GM19023 (cell line): ENCODE data around the gene CUL7.
"Not testable (repeated sequence)": the region's sequence is repeated elsewhere in the genome, so short reads cannot be mapped to it uniquely, and the experiment has no call there.

Experiments used
- ATAC-seq: cut with Tn5 transposase; IDR thresholded peaks from one replicate; pipeline ENCODE4 v1.9.1; 2021; ENCODE audit warnings: mild to moderate bottlenecking, moderate library complexity; ENCODE audit not compliant: unreplicated experiment

Gene CUL7

DNA sequence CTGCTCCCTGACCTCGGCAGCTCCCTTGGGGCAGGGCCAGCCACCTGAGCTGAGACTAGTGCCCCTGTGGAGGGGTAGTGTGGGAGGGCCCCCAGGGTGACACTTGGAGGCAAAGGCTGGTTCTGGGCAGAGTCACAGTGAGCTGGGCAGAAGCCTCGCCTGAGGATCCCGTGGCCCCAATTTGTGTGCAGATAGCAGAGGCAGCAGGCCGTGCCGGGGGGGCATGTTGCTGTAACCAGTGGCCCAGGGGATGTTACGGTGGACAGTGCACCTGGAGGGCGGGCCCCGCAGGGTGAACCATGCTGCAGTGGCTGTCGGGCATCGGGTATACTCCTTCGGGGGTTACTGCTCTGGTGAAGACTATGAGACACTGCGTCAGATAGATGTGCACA is 36.7 kb downstream of the CUL7 start:
- no peak for ATAC-seq

- ATAC-seq: no peak
These were observed 37.3 kb downstream of the CUL7 start for GRCh38 chr6:43016176-43016942.

GRCh38 chr6:43014434-43014909 is 39.2 kb downstream of the CUL7 start:
- ATAC-seq: no peak

- peak; percentile 94 for ATAC-seq
These were observed 39.7 kb downstream of the CUL7 start, which contains the start of the genes KLHDC3 and MEA1 for GRCh38 chr6:43013843-43014433. TSS of gene KLHDC3 (plus strand) at chr6:43014249. CDS start at chr6:43017193, 2,944 bp downstream. TSS of gene MEA1 (minus strand) at chr6:43013946. CDS start at chr6:43013813, 133 bp downstream.

DNA sequence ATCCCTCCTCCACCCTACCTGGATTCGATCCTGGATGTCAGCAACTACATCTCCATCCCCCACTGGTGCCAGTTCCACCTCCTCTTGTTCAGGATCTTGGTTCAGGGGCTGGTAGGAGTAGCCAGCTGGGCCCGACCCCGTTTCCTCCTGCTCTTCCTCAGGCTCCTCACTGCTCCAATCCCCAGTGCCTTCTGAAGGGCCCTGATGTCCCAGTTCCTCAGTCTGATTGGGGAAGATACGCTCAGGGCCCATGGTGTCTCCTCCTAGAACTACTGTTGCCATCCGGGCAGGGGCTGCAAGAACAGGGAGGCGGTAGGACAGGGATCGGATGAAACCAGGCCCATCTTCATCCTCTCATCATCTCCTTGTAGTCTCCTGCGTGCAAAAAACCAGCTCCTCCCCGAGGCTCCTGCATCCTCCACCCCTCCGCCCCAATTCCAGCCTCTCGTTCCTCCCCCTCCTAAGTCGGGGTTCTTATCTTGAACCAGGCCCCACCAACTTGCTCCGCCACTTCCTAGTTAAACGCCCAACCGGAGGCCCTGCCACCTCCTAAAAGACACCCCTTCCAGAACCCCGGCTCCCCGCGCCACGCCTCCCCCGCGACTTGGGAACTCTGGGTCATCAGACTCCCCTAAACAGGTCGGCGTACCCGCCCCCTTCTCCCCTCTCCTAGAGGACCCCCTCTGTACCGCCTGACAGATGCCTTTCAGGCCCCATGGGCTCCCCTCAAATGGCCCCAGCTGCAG is 40.4 kb downstream of the CUL7 start:
- ATAC-seq: no peak

DNA sequence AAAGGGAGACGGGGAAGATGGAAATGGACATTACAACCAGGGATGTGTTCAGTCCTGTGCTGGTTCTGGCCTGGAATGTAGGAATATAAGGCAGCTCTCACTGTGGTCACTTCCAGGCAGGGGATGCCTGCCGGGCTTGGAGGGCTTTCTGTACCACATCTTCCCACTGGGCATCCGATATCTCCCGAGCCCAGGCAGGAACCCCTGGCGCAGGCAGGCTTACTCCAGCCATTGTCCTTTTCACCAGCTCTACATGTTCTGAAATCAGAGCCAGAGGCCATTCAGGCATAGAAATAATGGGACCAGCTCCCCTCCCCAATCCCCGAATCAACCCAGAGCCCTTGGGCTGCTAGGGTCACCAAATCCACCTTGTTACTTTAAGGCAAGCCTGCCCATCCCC is 41.3 kb downstream of the CUL7 start:
- no peak for ATAC-seq

DNA sequence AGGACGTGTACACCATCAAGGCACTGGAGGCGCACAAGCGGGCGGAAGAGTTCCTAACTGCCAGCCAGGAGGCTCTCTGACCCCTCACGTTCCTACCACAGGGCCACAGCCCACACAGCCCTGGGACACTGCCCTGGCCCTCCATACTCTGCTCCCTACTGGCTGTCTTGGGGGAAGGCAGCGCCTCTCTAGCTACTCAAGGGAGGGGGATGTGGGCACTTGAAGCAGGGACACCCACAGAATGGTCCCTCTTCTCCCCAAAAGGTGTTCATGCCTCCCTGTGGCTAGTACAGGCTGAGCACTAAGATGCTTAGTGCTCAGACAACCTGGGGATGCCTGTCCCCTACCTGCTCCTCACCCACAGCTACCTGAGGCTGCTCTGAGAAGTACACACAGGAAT is 42.4 kb downstream of the CUL7 start:
- no peak for ATAC-seq

GRCh38 chr6:43009124-43009523 is 44.5 kb downstream of the CUL7 start:
- no peak for ATAC-seq

DNA sequence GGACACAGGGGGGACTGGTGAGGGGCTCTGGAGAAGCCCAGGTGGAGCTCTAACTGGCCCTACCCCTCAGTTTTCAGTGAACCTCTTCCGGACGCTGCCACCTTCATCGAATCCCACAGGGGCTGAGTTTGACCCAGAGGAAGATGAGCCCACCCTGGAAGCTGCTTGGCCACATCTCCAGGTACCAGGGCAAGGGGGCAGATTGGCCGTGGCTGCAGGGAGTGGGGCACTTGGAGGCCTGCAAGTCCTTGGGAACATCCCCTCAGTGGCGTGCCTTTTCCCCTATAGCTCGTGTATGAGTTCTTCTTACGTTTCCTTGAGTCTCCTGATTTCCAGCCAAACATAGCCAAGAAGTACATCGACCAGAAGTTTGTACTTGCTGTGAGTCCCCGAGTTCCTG is 46.5 kb downstream of the CUL7 start:
- ATAC-seq: no peak

GRCh38 chr6:43006251-43006650 is 47.4 kb downstream of the CUL7 start:
- ATAC-seq: no peak

GRCh38 chr6:43005844-43006243 is 47.8 kb downstream of the CUL7 start:
- no peak for ATAC-seq

GRCh38 chr6:43001843-43002242 is 51.8 kb downstream of the CUL7 start:
- ATAC-seq: no peak

DNA sequence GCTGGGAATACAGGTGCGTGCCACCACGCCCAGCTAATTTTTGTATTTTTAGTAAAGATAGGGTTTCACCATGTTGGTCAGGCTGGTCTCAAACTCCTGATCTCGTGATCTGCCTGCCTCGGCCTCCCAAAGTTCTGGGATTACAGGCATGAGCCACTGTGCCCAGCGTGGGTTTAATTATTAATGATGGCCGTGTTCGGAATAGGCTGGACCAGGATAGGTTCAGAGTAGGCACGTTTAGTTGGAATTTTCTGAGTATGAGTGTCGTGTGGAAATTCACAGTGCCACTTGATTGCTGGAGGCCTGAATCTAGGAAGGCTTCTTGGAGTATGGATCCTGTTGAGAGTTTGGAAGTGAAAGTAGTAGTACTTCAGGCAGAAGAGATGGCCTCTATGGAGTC is 55.4 kb downstream of the CUL7 start:
- ATAC-seq: not testable (repeated sequence)

DNA sequence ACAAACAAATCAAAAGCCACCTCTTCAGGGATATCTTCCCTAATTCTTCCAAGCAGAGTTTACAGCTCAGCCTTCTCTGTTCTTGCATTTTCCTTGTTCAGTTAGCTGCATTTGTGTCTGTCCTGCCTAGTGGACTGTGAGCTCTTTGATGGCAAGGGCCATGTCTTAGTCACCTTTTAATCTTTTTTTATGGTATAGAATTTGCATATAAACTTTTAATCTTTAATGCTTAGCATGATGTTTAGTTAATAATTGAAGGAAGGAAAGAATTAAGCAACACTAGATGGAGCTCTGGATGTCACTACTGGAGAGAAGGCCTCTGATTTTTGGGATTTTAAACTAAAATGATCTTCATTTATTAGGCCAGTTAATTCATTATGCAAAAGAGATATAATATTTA is 57.1 kb downstream of the CUL7 start:
- ATAC-seq: no peak

DNA sequence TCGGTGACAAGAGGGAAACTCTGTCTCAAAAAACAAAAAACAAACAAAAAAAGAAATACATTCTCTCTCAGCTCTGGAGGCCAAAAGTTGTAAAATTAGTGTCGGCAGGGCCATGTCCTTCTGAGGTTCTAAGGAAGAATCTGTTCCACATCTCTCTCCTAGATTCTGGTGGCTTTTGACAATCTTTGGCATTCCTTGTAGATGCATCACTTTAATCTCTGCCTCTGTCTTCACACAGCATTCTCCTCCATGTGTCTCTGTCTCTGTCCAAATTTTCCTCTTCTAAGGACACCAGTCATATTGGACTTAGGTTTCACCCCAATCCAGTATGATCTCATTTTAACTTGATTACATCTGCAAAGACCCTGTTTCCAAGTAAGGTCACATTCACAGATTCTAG is 60.2 kb downstream of the CUL7 start:
- ATAC-seq: no peak

DNA sequence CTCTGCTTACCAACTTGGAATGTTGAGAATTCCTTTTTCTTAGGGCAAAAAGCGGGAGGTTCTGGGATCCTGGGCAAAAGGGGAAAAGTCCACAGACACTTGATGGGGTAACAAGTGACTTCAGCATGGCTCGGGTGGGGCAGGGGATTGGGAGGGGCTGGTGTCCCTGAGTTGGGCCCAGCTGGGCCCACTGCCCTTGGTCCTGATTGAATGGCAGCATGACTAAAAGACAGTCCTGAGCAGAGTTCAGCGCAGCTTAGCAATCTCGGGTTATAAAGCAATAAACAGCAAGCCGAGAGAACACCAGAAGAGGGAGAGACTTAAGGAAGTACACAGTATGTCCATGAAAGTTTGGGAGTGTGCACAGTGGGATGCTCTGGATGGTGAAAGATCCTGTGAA is 63.7 kb downstream of the CUL7 start:
- ATAC-seq: no peak

DNA sequence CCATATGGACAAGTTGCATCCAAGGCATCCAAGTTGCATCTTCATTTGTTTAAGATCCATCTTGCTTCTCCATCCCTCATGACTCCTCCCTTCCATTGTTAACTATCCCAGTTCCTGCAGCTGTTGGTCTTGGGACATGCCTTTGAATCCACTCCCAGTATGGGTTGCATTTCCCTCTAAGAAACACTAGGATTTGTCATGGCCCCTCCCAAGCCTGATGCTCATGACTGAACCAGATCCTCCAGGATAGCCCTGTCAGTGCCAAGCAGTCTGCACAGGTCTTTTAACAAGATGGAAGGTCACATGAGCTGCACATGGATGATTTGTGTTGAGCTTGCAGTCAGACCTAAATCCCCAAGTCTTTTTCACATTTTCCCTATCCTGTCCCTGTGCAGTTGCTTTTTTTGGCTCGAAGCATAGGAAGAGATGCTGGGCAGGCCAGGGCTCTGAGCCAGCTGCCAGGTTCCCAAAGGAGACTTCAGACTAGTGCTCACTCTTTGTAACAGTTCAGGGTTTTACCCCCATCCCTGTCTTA is 65.1 kb downstream of the CUL7 start:
- ATAC-seq: no peak
